GM12878 (cell line): ENCODE data around the gene DHDDS. TPM values are rescaled to one million over a fixed set of nuclear protein-coding genes. Genes with fewer than 3 reads are reported as not detected.

Experiments
- ATAC-seq: fragments of 200-7000 bp; cut with Tn5 transposase; 3 replicates; pipeline ENCODE4 v1.9.1; 2020; ENCODE audit warnings: mild to moderate bottlenecking, moderate library complexity
- BruUV-seq: library from RNA; stranded (reverse); fragments of 400-500 nt; replicated peaks from 2 replicates; lab custom pipeline; 2021; lab: Mats Ljungman, UMichigan
- CTCF ChIA-PET: fragments of 300-600 bp; sonication (Branson Sonifier 250); formaldehyde crosslinking; extraction: SDS; loops from one replicate; lab custom pipeline; 2021; ENCODE audit warnings: inconsistent platforms; lab: Yijun Ruan, JAX
- POLR2A ChIA-PET: fragments of 350-600 bp; formaldehyde crosslinking; extraction: SDS; loops from one replicate; lab custom pipeline; 2021; ENCODE audit warnings: inconsistent platforms; lab: Charles Lee
- RAD21 ChIA-PET: fragments of 300-600 bp; sonication (Branson Sonifier 250); formaldehyde crosslinking; loops from one replicate; lab custom pipeline; 2023; ENCODE audit warnings: antibody characterized with exemption; ENCODE audit not compliant: unreplicated experiment; lab: Charles Lee
- SMC1A ChIA-PET: fragments of 300-600 bp; sonication (Branson Sonifier 250); formaldehyde crosslinking; loops from one replicate; lab custom pipeline; 2023; ENCODE audit not compliant: unreplicated experiment, uncharacterized antibody; lab: Charles Lee
- DNase-seq: peaks from one replicate; pipeline ENCODE4 v3.0.0-alpha.2; 2011; ENCODE audit warnings: low read depth, low spot score
- FAIRE-seq: peaks from 3 replicates; lab custom pipeline; 2011; peaks lifted over from hg19 to GRCh38; lab: Jason Lieb, UNC
- H2AFZ ChIP-seq: 2 replicates; pipeline ENCODE4 v1.6.0; 2011; ENCODE audit warnings: low read depth, low read length, control low read depth; ENCODE audit not compliant: control insufficient read depth
- H3K27ac ChIP-seq: 2 replicates; pipeline ENCODE4 v1.5.1; 2011; ENCODE audit warnings: control low read depth; ENCODE audit not compliant: control insufficient read depth, insufficient read depth
- H3K27me3 ChIP-seq, 2 experiments: replicated peaks in 1 of 2; 2 replicates each; pipeline versions ENCODE4 v1.6.0 to v1.6.1; 2011; ENCODE audit warnings: low read length in 1 of 2; ENCODE audit not compliant: control insufficient read depth in 2 of 2, insufficient read depth in 2 of 2
- H3K36me3 ChIP-seq, 2 experiments: 2 replicates each; pipeline ENCODE4 v1.5.1; 2011; ENCODE audit warnings: low read length in 1 of 2; ENCODE audit not compliant: control insufficient read depth in 2 of 2, insufficient read depth in 2 of 2
- H3K4me1 ChIP-seq: 2 replicates; pipeline ENCODE4 v1.6.1; 2011; ENCODE audit warnings: mild to moderate bottlenecking, low read length, moderate library complexity, mixed read lengths; ENCODE audit not compliant: control insufficient read depth, insufficient read depth
- H3K4me2 ChIP-seq: 2 replicates; pipeline ENCODE4 v1.6.0; 2011; ENCODE audit warnings: control low read depth; ENCODE audit not compliant: control insufficient read depth, insufficient read depth
- H3K4me3 ChIP-seq: fragments of 200-600 bp; sonication (generic); 2 replicates; pipeline ENCODE4 v1.5.1; 2016
- H3K79me2 ChIP-seq: 2 replicates; pipeline ENCODE4 v1.6.0; 2011; ENCODE audit warnings: low read length; ENCODE audit not compliant: control insufficient read depth, insufficient read depth
- H3K9ac ChIP-seq: 2 replicates; pipeline ENCODE4 v1.8.0; 2011; ENCODE audit warnings: low read length, control low read depth, mixed read lengths; ENCODE audit not compliant: control insufficient read depth, insufficient read depth
- H3K9me3 ChIP-seq: replicated peaks from 3 replicates; pipeline ENCODE4 v1.5.1; 2011; ENCODE audit warnings: mild to moderate bottlenecking, low read length; ENCODE audit not compliant: control insufficient read depth, insufficient read depth
- H4K20me1 ChIP-seq: 2 replicates; pipeline ENCODE4 v1.6.0; 2011; ENCODE audit not compliant: control insufficient read depth, insufficient read depth
- IKZF2 ChIP-seq, 2 experiments: fragments of 450-650 bp; IDR thresholded peaks; 2 replicates each; pipeline ENCODE4 v1.6.1; 2017; ENCODE audit warnings: mild to moderate bottlenecking in 2 of 2, moderate library complexity in 2 of 2
- IRF3 ChIP-seq: fragments of 450-650 bp; IDR thresholded peaks from 2 replicates; pipeline ENCODE4 v1.6.1; 2014; ENCODE audit warnings: mild to moderate bottlenecking
- NFIC ChIP-seq: IDR thresholded peaks from 2 replicates; pipeline ENCODE4 v1.6.1; 2012; ENCODE audit warnings: low read depth, mild to moderate bottlenecking, inconsistent platforms, low read length, moderate library complexity
- NR2C1 ChIP-seq: fragments of 450-650 bp; IDR thresholded peaks from 2 replicates; pipeline ENCODE4 v1.6.1; 2017; ENCODE audit warnings: antibody characterized with exemption, mild to moderate bottlenecking, moderate library complexity
- PKNOX1 ChIP-seq: fragments of 450-650 bp; IDR thresholded peaks from 2 replicates; pipeline ENCODE4 v1.6.1; 2016; ENCODE audit warnings: mild to moderate bottlenecking
- RFX5 ChIP-seq: IDR thresholded peaks from 2 replicates; pipeline ENCODE4 v1.6.1; 2011; ENCODE audit warnings: low read depth, low read length, improper control_type of control experiment
- SKIL ChIP-seq: fragments of 450-650 bp; IDR thresholded peaks from 2 replicates; pipeline ENCODE4 v1.6.1; 2017; ENCODE audit warnings: mild to moderate bottlenecking, low read depth, inconsistent platforms; ENCODE audit not compliant: poor library complexity, severe bottlenecking
- STAT3 ChIP-seq: IDR thresholded peaks from 2 replicates; pipeline ENCODE4 v1.6.1; 2011; ENCODE audit warnings: low read depth, low read length, improper control_type of control experiment
- TCF3 ChIP-seq: IDR thresholded peaks from 2 replicates; pipeline ENCODE4 v1.6.1; 2012; ENCODE audit warnings: low read depth, mild to moderate bottlenecking, low read length, borderline replicate concordance; ENCODE audit not compliant: insufficient read depth
- USF1 ChIP-seq: IDR thresholded peaks from 2 replicates; pipeline ENCODE4 v1.6.1; 2011; ENCODE audit warnings: borderline replicate concordance, low read depth, mild to moderate bottlenecking, moderate library complexity, mixed read lengths, low read length; ENCODE audit not compliant: insufficient read depth; ENCODE audit errors: extremely low read length
- WGBS: methylation state at CpG from one replicate; pipeline ENCODE4 v1.1.6; 2016; ENCODE audit warnings: low lambda C conversion rate; ENCODE audit not compliant: insufficient replicate concordance, insufficient coverage; ENCODE audit errors: missing lambda C conversion rate; 5-methylcytosine and 5-hydroxymethylcytosine counted together
- in situ Hi-C: fragments of 300-500 bp; cut with MboI; formaldehyde crosslinking; loops from 9 replicates; pipeline ENCODE4 v1.14.3; 2018; ENCODE audit warnings: mixed read lengths
- intact Hi-C: fragments of 100-400 bp; cut with micrococcal nuclease; formaldehyde crosslinking; loops from one replicate; pipeline ENCODE4 v1.14.2; 2022; ENCODE audit not compliant: unreplicated experiment
- polyA plus RNA-seq, 11 experiments: library from polyadenylated mRNA; depleted of rRNA in 4 of 11; unstranded in 6 of 11; stranded (reverse) in 5 of 11; fragments of >200 nt; fragmentation: Nextera tagmentation in 4 of 11; fragmentation: Illumina TruSeq in 1 of 11; extraction: Ambion mirVana in 4 of 11; extraction: Trizol in 1 of 11; gene quantifications; 1 replicate in 1 of 11; 2 replicates in 10 of 11; pipeline versions ENCODE4 v1.2.1 to v1.2.3, GENCODE V29; 2011 to 2016; ENCODE audit warnings: inconsistent platforms in 2 of 11, missing spikeins in 2 of 11, low read depth in 1 of 11
- total RNA-seq, 4 experiments: library from RNA; depleted of rRNA in 3 of 4; stranded (reverse); fragments of >200 nt in 3 of 4; fragmentation: Illumina TruSeq in 1 of 4; extraction: Trizol in 1 of 4; gene quantifications; 2 replicates each; pipeline versions ENCODE4 v1.2.1 to v1.2.3, GENCODE V29; 2013 to 2021

The DHDDS gene
- total and polyA plus RNA-seq, 10 of the 15 experiments (the other 5 are each of a cell fraction or from before 2014, with no cell fraction given), result 22.7 to 47.5 (median 36.4) TPM

GRCh38 chr1:26434161-26434752 lies 2.1 kb downstream of the DHDDS start:
- H3K9me3 ChIP-seq, result no peaks in the 10 kb centered on the region
- ChIA-PET CTCF (interaction anchor here (1.5 to 4.1 kb wide), 3 partner anchors 17 to 150 kb away, joined by 5 to 23 read pairs (median 7); no protein-coding TSS in a partner anchor), RAD21 (no interaction called here), SMC1A (interaction anchor here (0.6 kb wide), 1 partner anchor 144 kb away, joined by 3 read pairs; no protein-coding TSS in a partner anchor), POLR2A (no interaction called here)
- DNase-seq (no peak), ATAC-seq (no peak), FAIRE-seq (no peak)
- H3K36me3 ChIP-seq, result peaks cover 2 to 4% of the 10 kb centered on the region in 2 experiments; a peak in 3 of 4 replicates
- no peak overlapping the region for H3K9ac ChIP-seq
- H2AFZ ChIP-seq, result no peak overlapping the region
- H3K4me3 ChIP-seq, result no peak overlapping the region
- H3K4me2 ChIP-seq, result peak overlapping the region; percentile 46
- H3K4me1 ChIP-seq, result peaks cover 9% of the 10 kb centered on the region
- TSS peak; percentile 48 for BruUV-seq
- H4K20me1 ChIP-seq, result no peaks in the 10 kb centered on the region
- no peaks in the 10 kb centered on the region for H3K27me3 ChIP-seq
- 0 out of 2 replicates have a peak overlapping the region, but pooled peaks have one; percentile 13 for H3K27ac ChIP-seq
- TF ChIP-seq IKZF2 (IDR thresholded peaks at IDR 0.05) (0 out of 4 replicates have a peak, but pooled peaks of 1 of the 2 experiments have one; percentile 21), TCF3 (no peak)
- peaks cover 14% of the 10 kb centered on the region for H3K79me2 ChIP-seq
- intact Hi-C loops, result no loop called here
- in situ Hi-C loops, result no loop called here

- POLR2A ChIA-PET, result interaction anchor here (0.5 to 0.7 kb wide), 2 partner anchors 17 to 1757 kb away, joined by 5 to 6 read pairs; no protein-coding TSS in a partner anchor
- no peaks in the 10 kb centered on the region for H3K9me3 ChIP-seq
- no peak overlapping the region for H3K4me2 ChIP-seq
- FAIRE-seq (no peak), DNase-seq (no peak), ATAC-seq (no peak)
- peaks cover 2 to 18% of the 10 kb centered on the region in 2 experiments; a peak in 3 of 4 replicates for H3K36me3 ChIP-seq
- no peak overlapping the region for H3K4me3 ChIP-seq
- TSS peak; percentile 13 for BruUV-seq
- WGBS, result 95% methylated on average over 6 of the region's 6 CpGs
- H3K4me1 ChIP-seq, result peaks cover 4% of the 10 kb centered on the region; the same call in 1 of the 2 replicates
- SMC1A ChIA-PET, result no interaction called here
- no peaks in the 10 kb centered on the region for H4K20me1 ChIP-seq
- H3K9ac ChIP-seq, result no peak overlapping the region
- H3K27ac ChIP-seq, result no peak overlapping the region
- H3K27me3 ChIP-seq, result no peaks in the 10 kb centered on the region
- in situ Hi-C loops, result no loop called here
- no peak overlapping the region for H2AFZ ChIP-seq
- peaks cover 6% of the 10 kb centered on the region for H3K79me2 ChIP-seq
- CTCF ChIA-PET, result interaction anchor here (0.7 kb wide), 1 partner anchor 204 kb away, joined by 3 read pairs; the partner anchor contains the start of gene CEP85
- intact Hi-C loops, result no loop called here
- RAD21 ChIA-PET, result no interaction called here
- TF ChIP-seq STAT3 (no peak), SKIL (no peak), NR2C1 (no peak), PKNOX1 (no peak), USF1 (no peak), RFX5 (no peak), NFIC (no peak), IRF3 (no peak)
These were observed 5.9 kb downstream of the DHDDS start for GRCh38 chr1:26438041-26438440.
